HepG2 (cell line): Measurements from ENCODE around the gene FRMD8. TPM values are rescaled to one million over a fixed set of nuclear protein-coding genes. Genes with fewer than 3 reads are reported as not detected.

Experiments used
- ARID2 ChIP-seq: sonication (generic); formaldehyde crosslinking; IDR thresholded peaks from 2 replicates; pipeline ENCODE4 v1.8.1; 2022; ENCODE audit warnings: mild to moderate bottlenecking, missing genetic modification reagents, borderline replicate concordance
- HNRNPH1 ChIP-seq: fragments of 200-400 bp; formaldehyde crosslinking; optimal IDR thresholded peaks from 2 replicates; pipeline ENCODE3; 2017; ENCODE audit warnings: mild to moderate bottlenecking, low read depth, low read length
- HNRNPK ChIP-seq: fragments of 200-400 bp; formaldehyde crosslinking; IDR thresholded peaks from 2 replicates; pipeline ENCODE4 v1.6.1; 2018; ENCODE audit warnings: low read length, low read depth, moderate library complexity, mild to moderate bottlenecking; ENCODE audit not compliant: poor library complexity, severe bottlenecking
- KMT2B ChIP-seq: IDR thresholded peaks from 2 replicates; pipeline ENCODE4 v1.6.1; 2016; ENCODE audit warnings: missing genetic modification reagents, missing compliant biosample characterization
- MAZ ChIP-seq, 2 experiments: sonication (generic) in 1 of 2; formaldehyde crosslinking in 1 of 2; IDR thresholded peaks; 2 replicates each; pipeline versions ENCODE4 v1.5.0 to v1.6.1; 2012 to 2020; ENCODE audit warnings: low read depth in 2 of 2, mild to moderate bottlenecking in 2 of 2, borderline replicate concordance in 1 of 2, improper control_type of control experiment in 1 of 2, low read length in 1 of 2, missing genetic modification reagents in 1 of 2, moderate library complexity in 1 of 2
- MTA3 ChIP-seq: sonication (generic); formaldehyde crosslinking; IDR thresholded peaks from 2 replicates; pipeline ENCODE4 v1.4.0; 2020; ENCODE audit warnings: missing genetic modification reagents
- MYNN ChIP-seq: sonication (generic); formaldehyde crosslinking; IDR thresholded peaks from 2 replicates; pipeline ENCODE4 v1.4.0; 2020; ENCODE audit warnings: mild to moderate bottlenecking, low read depth, missing genetic modification reagents
- NBN ChIP-seq: fragments of 450-650 bp; conservative IDR thresholded peaks from 2 replicates; pipeline ENCODE4 v1.6.1; 2017
- SATB2 ChIP-seq: sonication (generic); formaldehyde crosslinking; IDR thresholded peaks from 2 replicates; pipeline ENCODE4 v1.5.0; 2020; ENCODE audit warnings: missing genetic modification reagents
- SP2 ChIP-seq: sonication (generic); formaldehyde crosslinking; IDR thresholded peaks from 2 replicates; pipeline ENCODE4 v1.5.1; 2020; ENCODE audit warnings: mild to moderate bottlenecking, missing genetic modification reagents
- ZBTB42 ChIP-seq: sonication (generic); formaldehyde crosslinking; IDR thresholded peaks from 2 replicates; pipeline ENCODE4 v1.5.0; 2020; ENCODE audit warnings: mild to moderate bottlenecking, missing genetic modification reagents
- ZFP1 ChIP-seq: IDR thresholded peaks from 2 replicates; pipeline ENCODE4 v1.6.1; 2016
- ZFP36L1 ChIP-seq: sonication (generic); formaldehyde crosslinking; IDR thresholded peaks from 2 replicates; pipeline ENCODE4 v1.8.0; 2022; ENCODE audit warnings: mild to moderate bottlenecking, missing genetic modification reagents, moderate library complexity
- ZNF251 ChIP-seq: sonication (generic); formaldehyde crosslinking; IDR thresholded peaks from 2 replicates; pipeline ENCODE4 v1.9.0; 2021; ENCODE audit warnings: mild to moderate bottlenecking, missing genetic modification reagents
- ZNF44 ChIP-seq: sonication (generic); formaldehyde crosslinking; IDR thresholded peaks from 2 replicates; pipeline ENCODE4 v1.5.1; 2020; ENCODE audit warnings: mild to moderate bottlenecking, missing genetic modification reagents
- ZNF766 ChIP-seq: sonication (generic); formaldehyde crosslinking; IDR thresholded peaks from 2 replicates; pipeline ENCODE4 v1.5.0; 2020; ENCODE audit warnings: missing genetic modification reagents, borderline replicate concordance
- ZSCAN22 ChIP-seq: sonication (generic); formaldehyde crosslinking; IDR thresholded peaks from 2 replicates; pipeline ENCODE4 v1.4.0; 2020; ENCODE audit warnings: mild to moderate bottlenecking, missing genetic modification reagents
- polyA plus RNA-seq, 8 experiments: library from polyadenylated mRNA; depleted of rRNA in 3 of 8; stranded (reverse) in 7 of 8; unstranded in 1 of 8; fragments of >200 nt; fragmentation: Illumina TruSeq in 4 of 8; extraction: Trizol in 4 of 8; gene quantifications; 2 replicates each; pipeline versions ENCODE4 v1.2.1 to v1.2.3, GENCODE V29; 2011 to 2016; ENCODE audit warnings: low read depth in 4 of 8, missing spikeins in 1 of 8, mixed read lengths in 1 of 8; ENCODE audit not compliant: insufficient read depth in 1 of 8
- total RNA-seq, 5 experiments: library from RNA; depleted of rRNA; stranded (reverse); fragments of >200 nt; fragmentation: Illumina TruSeq; extraction: Trizol; gene quantifications; 2 replicates each; pipeline ENCODE4 v1.2.3, GENCODE V29; 2016; ENCODE audit warnings: low read depth in 1 of 5
- TF ChIP-seq, protein P1 (sequence below): conservative IDR thresholded peaks from 2 replicates; pipeline ENCODE4 v1.6.1; 2018; ENCODE audit warnings: missing genetic modification reagents
- TF ChIP-seq, protein P2 (sequence below): sonication (generic); formaldehyde crosslinking; IDR thresholded peaks from 2 replicates; pipeline ENCODE4 v1.4.0; 2020; ENCODE audit warnings: missing genetic modification reagents, borderline replicate concordance
- TF ChIP-seq, protein P3 (sequence below): IDR thresholded peaks from 2 replicates; pipeline ENCODE4 v1.6.1; 2016; ENCODE audit warnings: mild to moderate bottlenecking, missing biosample characterization, missing genetic modification reagents
- TF ChIP-seq, protein P4 (sequence below): sonication (generic); formaldehyde crosslinking; conservative IDR thresholded peaks from 2 replicates; pipeline ENCODE4 v1.4.0; 2020; ENCODE audit warnings: missing genetic modification reagents
- TF ChIP-seq, protein P5 (sequence below): sonication (generic); formaldehyde crosslinking; IDR thresholded peaks from 2 replicates; pipeline ENCODE4 v1.8.1; 2023; ENCODE audit warnings: mild to moderate bottlenecking, missing genetic modification reagents

FRMD8 gene
- total and polyA plus RNA-seq, 2 of the 13 experiments (the other 11 are each of a cell fraction or from before 2014, with no cell fraction given): 5.8 to 20.6 TPM

DNA sequence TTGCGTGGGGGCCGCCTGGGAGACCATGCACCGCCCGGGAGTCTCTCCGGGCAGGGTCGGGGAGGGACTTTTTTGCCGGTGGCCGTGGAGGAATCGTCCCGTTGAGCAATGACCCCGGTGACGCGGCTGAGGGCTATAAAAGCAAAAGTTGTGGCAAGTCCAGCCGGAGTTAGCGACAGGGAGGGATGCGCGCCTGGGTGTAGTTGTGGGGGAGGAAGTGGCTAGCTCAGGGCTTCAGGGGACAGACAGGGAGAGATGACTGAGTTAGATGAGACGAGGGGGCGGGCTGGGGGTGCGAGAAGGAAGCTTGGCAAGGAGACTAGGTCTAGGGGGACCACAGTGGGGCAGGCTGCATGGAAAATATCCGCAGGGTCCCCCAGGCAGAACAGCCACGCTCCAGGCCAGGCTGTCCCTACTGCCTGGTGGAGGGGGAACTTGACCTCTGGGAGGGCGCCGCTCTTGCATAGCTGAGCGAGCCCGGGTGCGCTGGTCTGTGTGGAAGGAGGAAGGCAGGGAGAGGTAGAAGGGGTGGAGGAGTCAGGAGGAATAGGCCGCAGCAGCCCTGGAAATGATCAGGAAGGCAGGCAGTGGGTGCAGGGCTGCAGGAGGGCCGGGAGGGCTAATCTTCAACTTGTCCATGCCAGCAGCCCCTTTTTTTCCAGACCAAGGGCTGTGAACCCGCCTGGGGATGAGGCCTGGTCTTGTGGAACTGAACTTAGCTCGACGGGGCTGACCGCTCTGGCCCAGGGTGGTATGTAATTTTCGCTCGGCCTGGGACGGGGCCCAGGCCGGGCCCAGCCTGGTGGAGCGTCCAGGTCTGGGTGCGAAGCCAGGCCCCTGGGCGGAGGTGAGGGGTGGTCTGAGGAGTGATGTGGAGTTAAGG is 36.4 kb downstream of the FRMD8 start, which contains the start of gene NEAT1 (continued):
- TF ChIP-seq SP2 (CRISPR knock-in tag): no peak
- peak; percentile 95 for TF ChIP-seq MAZ (IDR thresholded peaks at IDR 0.05; ENCODE audit: borderline replicate concordance, low read depth, low read length)
- peak; percentile 86 for TF ChIP-seq MAZ (CRISPR knock-in tag; IDR thresholded peaks at IDR 0.05; ENCODE audit: low read depth)
- TF ChIP-seq NBN: no peak
- no peak for TF ChIP-seq ZSCAN22 (CRISPR knock-in tag)
- TF ChIP-seq KMT2B: peak; percentile 57; the same call in 1 of the 2 replicates
- TF ChIP-seq, protein P1, sequence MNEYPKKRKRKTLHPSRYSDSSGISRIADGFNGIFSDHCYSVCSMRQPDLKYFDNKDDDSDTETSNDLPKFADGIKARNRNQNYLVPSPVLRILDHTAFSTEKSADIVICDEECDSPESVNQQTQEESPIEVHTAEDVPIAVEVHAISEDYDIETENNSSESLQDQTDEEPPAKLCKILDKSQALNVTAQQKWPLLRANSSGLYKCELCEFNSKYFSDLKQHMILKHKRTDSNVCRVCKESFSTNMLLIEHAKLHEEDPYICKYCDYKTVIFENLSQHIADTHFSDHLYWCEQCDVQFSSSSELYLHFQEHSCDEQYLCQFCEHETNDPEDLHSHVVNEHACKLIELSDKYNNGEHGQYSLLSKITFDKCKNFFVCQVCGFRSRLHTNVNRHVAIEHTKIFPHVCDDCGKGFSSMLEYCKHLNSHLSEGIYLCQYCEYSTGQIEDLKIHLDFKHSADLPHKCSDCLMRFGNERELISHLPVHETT (CRISPR knock-in tag): no peak; the same call in 1 of the 2 replicates
- TF ChIP-seq, protein P2, sequence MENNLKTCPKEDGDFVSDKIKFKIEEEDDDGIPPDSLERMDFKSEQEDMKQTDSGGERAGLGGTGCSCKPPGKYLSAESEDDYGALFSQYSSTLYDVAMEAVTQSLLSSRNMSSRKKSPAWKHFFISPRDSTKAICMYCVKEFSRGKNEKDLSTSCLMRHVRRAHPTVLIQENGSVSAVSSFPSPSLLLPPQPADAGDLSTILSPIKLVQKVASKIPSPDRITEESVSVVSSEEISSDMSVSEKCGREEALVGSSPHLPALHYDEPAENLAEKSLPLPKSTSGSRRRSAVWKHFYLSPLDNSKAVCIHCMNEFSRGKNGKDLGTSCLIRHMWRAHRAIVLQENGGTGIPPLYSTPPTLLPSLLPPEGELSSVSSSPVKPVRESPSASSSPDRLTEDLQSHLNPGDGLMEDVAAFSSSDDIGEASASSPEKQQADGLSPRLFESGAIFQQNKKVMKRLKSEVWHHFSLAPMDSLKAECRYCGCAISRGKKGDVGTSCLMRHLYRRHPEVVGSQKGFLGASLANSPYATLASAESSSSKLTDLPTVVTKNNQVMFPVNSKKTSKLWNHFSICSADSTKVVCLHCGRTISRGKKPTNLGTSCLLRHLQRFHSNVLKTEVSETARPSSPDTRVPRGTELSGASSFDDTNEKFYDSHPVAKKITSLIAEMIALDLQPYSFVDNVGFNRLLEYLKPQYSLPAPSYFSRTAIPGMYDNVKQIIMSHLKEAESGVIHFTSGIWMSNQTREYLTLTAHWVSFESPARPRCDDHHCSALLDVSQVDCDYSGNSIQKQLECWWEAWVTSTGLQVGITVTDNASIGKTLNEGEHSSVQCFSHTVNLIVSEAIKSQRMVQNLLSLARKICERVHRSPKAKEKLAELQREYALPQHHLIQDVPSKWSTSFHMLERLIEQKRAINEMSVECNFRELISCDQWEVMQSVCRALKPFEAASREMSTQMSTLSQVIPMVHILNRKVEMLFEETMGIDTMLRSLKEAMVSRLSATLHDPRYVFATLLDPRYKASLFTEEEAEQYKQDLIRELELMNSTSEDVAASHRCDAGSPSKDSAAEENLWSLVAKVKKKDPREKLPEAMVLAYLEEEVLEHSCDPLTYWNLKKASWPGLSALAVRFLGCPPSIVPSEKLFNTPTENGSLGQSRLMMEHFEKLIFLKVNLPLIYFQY (CRISPR knock-in tag): peak; percentile 17; the same call in 1 of the 2 replicates
- peak; percentile 71; the same call in 1 of the 2 replicates for TF ChIP-seq ZNF766 (CRISPR knock-in tag)
- TF ChIP-seq MTA3 (CRISPR knock-in tag): no peak
- peak; percentile 85 for TF ChIP-seq SATB2
- peak; percentile 70; the same call in 1 of the 2 replicates for TF ChIP-seq ARID2 (CRISPR knock-in tag)
- TF ChIP-seq, protein P3, sequence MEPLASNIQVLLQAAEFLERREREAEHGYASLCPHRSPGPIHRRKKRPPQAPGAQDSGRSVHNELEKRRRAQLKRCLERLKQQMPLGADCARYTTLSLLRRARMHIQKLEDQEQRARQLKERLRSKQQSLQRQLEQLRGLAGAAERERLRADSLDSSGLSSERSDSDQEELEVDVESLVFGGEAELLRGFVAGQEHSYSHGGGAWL: no peak
- TF ChIP-seq HNRNPK: peak; percentile 93
- TF ChIP-seq, protein P4, sequence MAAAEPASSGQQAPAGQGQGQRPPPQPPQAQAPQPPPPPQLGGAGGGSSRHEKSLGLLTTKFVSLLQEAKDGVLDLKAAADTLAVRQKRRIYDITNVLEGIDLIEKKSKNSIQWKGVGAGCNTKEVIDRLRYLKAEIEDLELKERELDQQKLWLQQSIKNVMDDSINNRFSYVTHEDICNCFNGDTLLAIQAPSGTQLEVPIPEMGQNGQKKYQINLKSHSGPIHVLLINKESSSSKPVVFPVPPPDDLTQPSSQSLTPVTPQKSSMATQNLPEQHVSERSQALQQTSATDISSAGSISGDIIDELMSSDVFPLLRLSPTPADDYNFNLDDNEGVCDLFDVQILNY (CRISPR knock-in tag): no peak
- TF ChIP-seq ZFP36L1: no peak
- TF ChIP-seq MYNN: 0 out of 2 replicates have a peak, but pooled peaks have one; percentile 68
- TF ChIP-seq ZNF44 (CRISPR knock-in tag): peak; percentile 27; the same call in 1 of the 2 replicates
- TF ChIP-seq, protein P5, sequence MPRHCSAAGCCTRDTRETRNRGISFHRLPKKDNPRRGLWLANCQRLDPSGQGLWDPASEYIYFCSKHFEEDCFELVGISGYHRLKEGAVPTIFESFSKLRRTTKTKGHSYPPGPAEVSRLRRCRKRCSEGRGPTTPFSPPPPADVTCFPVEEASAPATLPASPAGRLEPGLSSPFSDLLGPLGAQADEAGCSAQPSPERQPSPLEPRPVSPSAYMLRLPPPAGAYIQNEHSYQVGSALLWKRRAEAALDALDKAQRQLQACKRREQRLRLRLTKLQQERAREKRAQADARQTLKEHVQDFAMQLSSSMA (CRISPR knock-in tag): no peak
- peak; percentile 100 for TF ChIP-seq HNRNPH1
- no peak for TF ChIP-seq ZFP1 (CRISPR knock-in tag)
- TF ChIP-seq ZNF251 (CRISPR knock-in tag): no peak
- TF ChIP-seq ZBTB42 (CRISPR knock-in tag): 0 out of 2 replicates have a peak, but pooled peaks have one; percentile 25
